HEK293T (cell line): ENCODE measurements around the gene TOB1.

Experiments
- ARNT ChIP-seq: fragments of 450-650 bp; IDR thresholded peaks from 2 replicates; pipeline ENCODE4 v1.6.1; 2017; ENCODE audit warnings: mild to moderate bottlenecking
- BHLHE40 ChIP-seq: fragments of 450-650 bp; IDR thresholded peaks from 2 replicates; pipeline ENCODE4 v1.6.1; 2016; ENCODE audit warnings: mild to moderate bottlenecking, moderate library complexity, borderline replicate concordance
- ELF4 ChIP-seq: fragments of 450-650 bp; IDR thresholded peaks from 2 replicates; pipeline ENCODE4 v1.6.1; 2017; ENCODE audit warnings: antibody characterized with exemption
- FOXK2 ChIP-seq: fragments of 450-650 bp; IDR thresholded peaks from 2 replicates; pipeline ENCODE4 v1.6.1; 2016; ENCODE audit warnings: mild to moderate bottlenecking
- FOXM1 ChIP-seq: fragments of 450-650 bp; IDR thresholded peaks from 2 replicates; pipeline ENCODE4 v1.6.1; 2017; ENCODE audit warnings: mild to moderate bottlenecking, borderline replicate concordance
- HDGF ChIP-seq: fragments of 450-650 bp; IDR thresholded peaks from 2 replicates; pipeline ENCODE4 v1.6.1; 2017; ENCODE audit warnings: antibody characterized with exemption, borderline replicate concordance
- LEF1 ChIP-seq: fragments of 450-650 bp; IDR thresholded peaks from 2 replicates; pipeline ENCODE4 v1.6.1; 2017; ENCODE audit warnings: mild to moderate bottlenecking, borderline replicate concordance
- NFRKB ChIP-seq: fragments of 450-650 bp; IDR thresholded peaks from 2 replicates; pipeline ENCODE4 v1.6.1; 2016; ENCODE audit warnings: mild to moderate bottlenecking, moderate library complexity
- SP1 ChIP-seq: fragments of 450-650 bp; IDR thresholded peaks from 2 replicates; pipeline ENCODE4 v1.6.1; 2017
- TARDBP ChIP-seq: fragments of 450-650 bp; IDR thresholded peaks from 2 replicates; pipeline ENCODE4 v1.6.1; 2016
- ZNF384 ChIP-seq: fragments of 450-650 bp; IDR thresholded peaks from 2 replicates; pipeline ENCODE4 v1.6.1; 2016

- no peak for TF ChIP-seq FOXM1
- TF ChIP-seq ELF4, result no peak
- no peak for TF ChIP-seq BHLHE40
- TF ChIP-seq HDGF, result no peak
- TF ChIP-seq LEF1, result no peak
- no peak for TF ChIP-seq TARDBP
- no peak for TF ChIP-seq SP1
- no peak for TF ChIP-seq ZNF384
- TF ChIP-seq ARNT, result no peak
- TF ChIP-seq NFRKB, result no peak
- no peak for TF ChIP-seq FOXK2
Observed at GRCh38 chr17:50850640-50851039, 15.5 kb downstream of the TOB1 start.
